BLaER1 treated with 17β-estradiol and CSF1 and Interleukin-3, amounts not matched to agents 10 nM and 100 nM (cell line): ENCODE results near the gene FHIT.
"Not testable (repeated sequence)": the region's sequence is repeated elsewhere in the genome, so short reads cannot be mapped to it uniquely, and the experiment has no call there.

Experiments
- H3K27ac ChIP-seq, 11 experiments: shearing (Covaris generic); formaldehyde crosslinking; 2 replicates each; pipeline ENCODE4 v1.8.1; 2022
- H3K27me3 ChIP-seq, 11 experiments: shearing (Covaris generic); formaldehyde crosslinking; 2 replicates each; pipeline ENCODE4 v1.8.1; 2022
- H3K36me3 ChIP-seq, 11 experiments: shearing (Covaris generic); formaldehyde crosslinking; 2 replicates each; pipeline ENCODE4 v1.8.1; 2022
- H3K4me1 ChIP-seq, 10 experiments: shearing (Covaris generic); formaldehyde crosslinking; 2 replicates each; pipeline ENCODE4 v1.8.1; 2022
- H3K4me2 ChIP-seq, 11 experiments: shearing (Covaris generic); formaldehyde crosslinking; 2 replicates each; pipeline ENCODE4 v1.8.1; 2022
- H3K4me3 ChIP-seq, 10 experiments: shearing (Covaris generic); formaldehyde crosslinking; 2 replicates each; pipeline ENCODE4 v1.8.1; 2022
- H3K9ac ChIP-seq, 11 experiments: shearing (Covaris generic); formaldehyde crosslinking; 2 replicates each; pipeline ENCODE4 v1.8.1; 2022
- H3K9me3 ChIP-seq, 11 experiments: shearing (Covaris generic); formaldehyde crosslinking; replicated peaks in 1 of 11; 2 replicates each; pipeline ENCODE4 v1.8.1; 2022
- H4K20me1 ChIP-seq, 11 experiments: shearing (Covaris generic); formaldehyde crosslinking; 2 replicates each; pipeline ENCODE4 v1.8.1; 2022
- Cebpa-rat ChIP-seq, 11 experiments: shearing (Covaris generic); IDR thresholded peaks; 2 replicates each; pipeline ENCODE4 v1.8.1; 2022

FHIT gene

GRCh38 chr3:61218504-61218903, 32.7 kb downstream of the FHIT start:
- Histone ChIP-seq H4K20me1 (no peaks in the 10 kb centered on the region), H3K27ac (no peak overlapping the region), H3K9ac (no peak overlapping the region), H3K36me3 (no peaks in the 10 kb centered on the region), H3K4me2 (no peak overlapping the region), H3K9me3 (peaks cover 0 to 5% (median 4%) of the 10 kb centered on the region in 11 experiments; a peak in 3 of 22 replicates), H3K27me3 (no peaks in the 10 kb centered on the region), H3K4me1 (no peaks in the 10 kb centered on the region), H3K4me3 (no peak overlapping the region)
- no peak for TF ChIP-seq Cebpa-rat (IDR thresholded peaks at IDR 0.05)

- not testable (repeated sequence) for H3K4me1 ChIP-seq, H3K27me3 ChIP-seq, H3K4me2 ChIP-seq, H3K36me3 ChIP-seq, H3K4me3 ChIP-seq, H3K27ac ChIP-seq, H4K20me1 ChIP-seq, H3K9ac ChIP-seq
- H3K9me3 ChIP-seq, result peaks cover 8 to 18% (median 12%) of the 10 kb centered on the region in 11 experiments; a peak in 20 of 22 replicates
Measured at GRCh38 chr3:61216171-61216570, 35.1 kb downstream of the FHIT start.

DNA sequence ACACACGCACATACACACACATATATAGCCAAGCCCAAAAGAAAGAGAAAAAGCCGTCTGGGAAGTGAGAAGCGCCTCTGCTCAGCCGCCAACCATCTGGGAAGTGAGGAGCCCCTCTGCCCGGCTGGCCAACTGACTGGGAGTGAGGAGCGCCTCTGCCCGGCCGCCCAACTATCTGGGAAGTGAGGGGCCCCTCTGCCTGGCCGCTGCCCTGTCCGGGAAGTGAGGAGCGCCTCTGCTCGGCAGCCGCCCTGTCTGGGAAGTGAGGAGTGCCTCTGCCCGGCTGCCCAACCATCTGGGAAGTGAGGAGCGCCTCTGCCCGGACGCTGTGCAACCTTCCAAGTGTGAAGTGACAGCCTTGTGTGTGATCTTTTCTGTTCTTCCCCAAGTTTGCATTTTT, 49.2 kb downstream of the FHIT start:
- H3K27me3 ChIP-seq, result no peaks in the 10 kb centered on the region

GRCh38 chr3:61201071-61201470, 50.2 kb downstream of the FHIT start:
- no peak overlapping the region for H3K4me2 ChIP-seq
- H3K4me3 ChIP-seq, result no peak overlapping the region
- H3K27ac ChIP-seq, result no peak overlapping the region
- H3K9me3 ChIP-seq, result peaks cover 0 to 3% (median 0%) of the 10 kb centered on the region in 11 experiments; a peak in 1 of 22 replicates
- no peak for TF ChIP-seq Cebpa-rat (IDR thresholded peaks at IDR 0.05)
- no peaks in the 10 kb centered on the region for H3K36me3 ChIP-seq
- H3K27me3 ChIP-seq, result no peaks in the 10 kb centered on the region
- H3K4me1 ChIP-seq, result no peaks in the 10 kb centered on the region
- H4K20me1 ChIP-seq, result no peaks in the 10 kb centered on the region
- H3K9ac ChIP-seq, result no peak overlapping the region

More for the DNA sequence above, 49.2 kb downstream of the FHIT start:
- no peaks in the 10 kb centered on the region for H3K36me3 ChIP-seq
- no peak overlapping the region for H3K27ac ChIP-seq
- H3K4me3 ChIP-seq, result no peak overlapping the region
- no peaks in the 10 kb centered on the region for H4K20me1 ChIP-seq
- no peaks in the 10 kb centered on the region for H3K4me1 ChIP-seq
- no peak overlapping the region for H3K9ac ChIP-seq
- H3K9me3 ChIP-seq, result peaks cover 0 to 3% (median 0%) of the 10 kb centered on the region in 11 experiments; a peak in 1 of 22 replicates
- H3K4me2 ChIP-seq, result no peak overlapping the region
- no peak for TF ChIP-seq Cebpa-rat (IDR thresholded peaks at IDR 0.05)

GRCh38 chr3:61200270-61200669, 51.0 kb downstream of the FHIT start:
- H3K27ac ChIP-seq, result no peak overlapping the region
- H3K4me1 ChIP-seq, result no peaks in the 10 kb centered on the region
- no peaks in the 10 kb centered on the region for H3K36me3 ChIP-seq
- H3K9me3 ChIP-seq, result peaks cover 0 to 3% (median 0%) of the 10 kb centered on the region in 11 experiments; a peak in 1 of 22 replicates
- no peaks in the 10 kb centered on the region for H4K20me1 ChIP-seq
- H3K4me3 ChIP-seq, result no peak overlapping the region
- H3K9ac ChIP-seq, result no peak overlapping the region
- H3K4me2 ChIP-seq, result no peak overlapping the region
- no peak for TF ChIP-seq Cebpa-rat (IDR thresholded peaks at IDR 0.05)
- no peaks in the 10 kb centered on the region for H3K27me3 ChIP-seq

- Histone ChIP-seq H3K4me3 (no peak overlapping the region), H4K20me1 (no peaks in the 10 kb centered on the region), H3K9me3 (peaks cover 0 to 3% (median 0%) of the 10 kb centered on the region in 11 experiments; a peak in 1 of 22 replicates), H3K4me1 (no peaks in the 10 kb centered on the region), H3K27ac (no peak overlapping the region), H3K36me3 (no peaks in the 10 kb centered on the region), H3K27me3 (no peaks in the 10 kb centered on the region), H3K4me2 (no peak overlapping the region), H3K9ac (no peak overlapping the region)
- TF ChIP-seq Cebpa-rat (IDR thresholded peaks at IDR 0.05), result no peak
Measured at GRCh38 chr3:61199843-61200242, 51.4 kb downstream of the FHIT start.

DNA sequence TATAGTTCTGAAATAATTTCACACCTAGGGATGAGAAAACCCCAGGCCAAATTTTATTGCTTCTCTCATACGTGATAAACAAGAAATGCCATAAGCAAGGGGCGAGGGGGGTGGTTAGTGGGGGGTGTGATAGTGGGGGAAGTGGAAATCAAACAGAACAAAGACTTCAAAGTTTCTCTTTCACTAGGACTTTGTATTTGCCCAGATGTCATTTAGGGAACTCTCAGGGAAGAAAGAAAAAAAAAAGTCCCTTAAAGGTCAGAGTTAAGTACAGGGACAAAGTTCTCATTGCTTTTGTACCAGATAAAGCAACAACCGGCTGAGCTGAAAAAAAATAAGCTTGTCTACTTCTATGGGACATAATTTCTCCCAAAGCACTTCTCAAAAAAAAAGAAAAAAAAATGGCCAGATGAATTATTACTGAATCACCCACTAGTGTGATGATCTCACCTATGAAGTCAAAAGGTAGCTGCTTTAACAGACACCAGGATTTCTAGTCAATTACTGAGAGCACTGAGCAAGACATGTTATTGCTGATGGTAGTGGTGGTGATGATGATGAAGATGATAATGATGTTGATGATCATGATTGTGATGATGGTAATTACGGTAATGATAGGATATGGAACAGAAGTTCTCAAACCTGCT, 56.2 kb downstream of the FHIT start:
- no peak overlapping the region for H3K4me2 ChIP-seq
- no peak for TF ChIP-seq Cebpa-rat (IDR thresholded peaks at IDR 0.05)
- H3K4me1 ChIP-seq, result no peaks in the 10 kb centered on the region
- H3K27ac ChIP-seq, result no peak overlapping the region
- H3K9ac ChIP-seq, result no peak overlapping the region
- no peaks in the 10 kb centered on the region for H3K9me3 ChIP-seq
- no peaks in the 10 kb centered on the region for H3K27me3 ChIP-seq
- no peaks in the 10 kb centered on the region for H4K20me1 ChIP-seq
- H3K4me3 ChIP-seq, result no peak overlapping the region
- no peaks in the 10 kb centered on the region for H3K36me3 ChIP-seq

- TF ChIP-seq Cebpa-rat (IDR thresholded peaks at IDR 0.05), result no peak
- no peak overlapping the region for H3K9ac ChIP-seq
- no peaks in the 10 kb centered on the region for H3K4me1 ChIP-seq
- H3K27ac ChIP-seq, result no peak overlapping the region
- no peak overlapping the region for H3K4me3 ChIP-seq
- no peaks in the 10 kb centered on the region for H3K27me3 ChIP-seq
- H3K9me3 ChIP-seq, result peaks cover 0 to 4% (median 0%) of the 10 kb centered on the region in 11 experiments; a peak in 1 of 22 replicates
- H4K20me1 ChIP-seq, result no peaks in the 10 kb centered on the region
- no peak overlapping the region for H3K4me2 ChIP-seq
- no peaks in the 10 kb centered on the region for H3K36me3 ChIP-seq
Measured at GRCh38 chr3:61192222-61192621, 59.0 kb downstream of the FHIT start.

DNA sequence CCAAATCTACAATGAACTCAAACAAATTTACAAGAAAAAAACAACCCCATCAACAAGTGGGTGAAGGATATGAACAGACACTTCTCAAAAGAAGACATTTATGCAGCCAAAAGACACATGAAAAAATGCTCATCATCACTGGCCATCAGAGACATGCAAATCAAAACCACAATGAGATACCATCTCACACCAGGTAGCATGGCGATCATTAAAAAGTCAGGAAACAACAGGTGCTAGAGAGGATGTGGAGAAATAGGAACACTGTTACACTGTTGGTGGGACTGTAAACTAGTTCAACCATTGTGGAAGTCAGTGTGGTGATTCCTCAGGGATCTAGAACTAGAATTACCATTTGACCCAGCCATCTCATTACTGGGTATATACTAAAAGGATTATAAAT, 61.0 kb downstream of the FHIT start:
- not testable (repeated sequence) for H3K27ac ChIP-seq, H3K9me3 ChIP-seq, H4K20me1 ChIP-seq, H3K9ac ChIP-seq, H3K27me3 ChIP-seq, H3K36me3 ChIP-seq, H3K4me2 ChIP-seq, H3K4me3 ChIP-seq, H3K4me1 ChIP-seq

DNA sequence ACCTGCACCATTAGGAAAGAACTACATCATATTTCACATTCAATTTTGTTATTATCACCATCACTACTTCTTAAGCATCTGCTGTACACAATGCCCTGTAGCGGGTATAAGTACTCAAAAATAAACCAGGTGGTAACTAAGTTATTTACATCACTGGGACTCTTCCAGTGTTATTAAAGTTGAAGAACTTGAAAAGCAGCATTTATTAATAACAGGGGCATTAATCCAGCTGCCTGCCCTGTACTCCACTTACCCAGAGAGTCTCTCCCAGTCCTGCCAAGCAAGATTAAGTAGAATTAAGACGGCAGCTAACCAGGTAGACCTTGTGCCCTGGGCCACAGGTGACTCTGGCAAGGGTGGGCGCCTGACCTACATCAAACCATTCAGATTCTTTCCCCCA, 65.2 kb downstream of the FHIT start:
- Histone ChIP-seq H4K20me1 (no peaks in the 10 kb centered on the region; a peak in 1 of 22 replicates), H3K36me3 (no peaks in the 10 kb centered on the region), H3K9ac (no peak overlapping the region), H3K4me1 (peaks cover 0 to 12% (median 0%) of the 10 kb centered on the region in 10 experiments; a peak in 4 of 20 replicates), H3K9me3 (peaks cover 0 to 4% (median 0%) of the 10 kb centered on the region in 11 experiments; a peak in 1 of 22 replicates), H3K4me3 (no peak overlapping the region), H3K4me2 (no peak overlapping the region), H3K27me3 (no peaks in the 10 kb centered on the region), H3K27ac (no peak overlapping the region)
- no peak for TF ChIP-seq Cebpa-rat (IDR thresholded peaks at IDR 0.05)
